Suprapubic skin (tissue), 3 donors: Measurements from ENCODE around the gene OR2T10.

Experiments used
- POLR2A ChIP-seq, 2 donors: fragments of 450-650 bp; IDR thresholded peaks; one replicate each; pipeline ENCODE4 v1.6.1; 2017; ENCODE audit warnings: antibody characterized with exemption in 2 of 2, mild to moderate bottlenecking in 2 of 2, moderate library complexity in 2 of 2
- TF ChIP-seq, protein P1 (sequence below), 2 donors: fragments of 200-600 bp in 1 of 2; fragments of 450-650 bp in 1 of 2; sonication (generic) in 1 of 2; IDR thresholded peaks; one replicate each; pipeline ENCODE4 v1.5.1; 2016 to 2019; ENCODE audit warnings: antibody characterized with exemption in 2 of 2, mild to moderate bottlenecking in 1 of 2, moderate library complexity in 1 of 2

DNA sequence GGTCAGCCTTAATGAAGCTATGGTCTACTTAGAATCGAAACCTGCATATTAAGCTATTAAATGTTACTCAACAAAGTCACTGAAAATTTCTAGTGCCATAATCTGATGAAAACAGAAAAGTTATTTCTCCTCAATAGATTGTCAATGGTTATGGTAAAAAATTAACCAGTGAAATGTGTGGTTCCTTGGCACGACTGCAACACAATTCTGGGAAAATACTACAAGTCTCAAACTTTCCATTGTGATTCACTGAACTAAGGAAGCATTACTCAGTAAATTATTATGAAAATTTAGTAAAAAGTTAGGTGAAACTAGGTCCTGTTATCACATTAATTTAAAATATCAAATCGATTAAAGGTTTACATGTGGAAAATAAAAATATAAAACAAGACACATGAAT is 12.8 kb upstream of the OR2T10 start:
- TF ChIP-seq, protein P1, sequence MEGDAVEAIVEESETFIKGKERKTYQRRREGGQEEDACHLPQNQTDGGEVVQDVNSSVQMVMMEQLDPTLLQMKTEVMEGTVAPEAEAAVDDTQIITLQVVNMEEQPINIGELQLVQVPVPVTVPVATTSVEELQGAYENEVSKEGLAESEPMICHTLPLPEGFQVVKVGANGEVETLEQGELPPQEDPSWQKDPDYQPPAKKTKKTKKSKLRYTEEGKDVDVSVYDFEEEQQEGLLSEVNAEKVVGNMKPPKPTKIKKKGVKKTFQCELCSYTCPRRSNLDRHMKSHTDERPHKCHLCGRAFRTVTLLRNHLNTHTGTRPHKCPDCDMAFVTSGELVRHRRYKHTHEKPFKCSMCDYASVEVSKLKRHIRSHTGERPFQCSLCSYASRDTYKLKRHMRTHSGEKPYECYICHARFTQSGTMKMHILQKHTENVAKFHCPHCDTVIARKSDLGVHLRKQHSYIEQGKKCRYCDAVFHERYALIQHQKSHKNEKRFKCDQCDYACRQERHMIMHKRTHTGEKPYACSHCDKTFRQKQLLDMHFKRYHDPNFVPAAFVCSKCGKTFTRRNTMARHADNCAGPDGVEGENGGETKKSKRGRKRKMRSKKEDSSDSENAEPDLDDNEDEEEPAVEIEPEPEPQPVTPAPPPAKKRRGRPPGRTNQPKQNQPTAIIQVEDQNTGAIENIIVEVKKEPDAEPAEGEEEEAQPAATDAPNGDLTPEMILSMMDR (IDR thresholded peaks at IDR 0.05): no peak
- no peak for TF ChIP-seq POLR2A (IDR thresholded peaks at IDR 0.05)
